CD4-positive, alpha-beta T cell treated with Interleukin-6 for 4 hours (primary cell): ENCODE measurements around the gene THAP9.
"Not testable (repeated sequence)": the region's sequence is repeated elsewhere in the genome, so short reads cannot be mapped to it uniquely, and the experiment has no call there.

Experiments
- DNase-seq: peaks from one replicate; pipeline ENCODE4 v3.0.0-alpha.2; 2020; ENCODE audit warnings: mixed read lengths

The THAP9 gene

GRCh38 chr4:82898322-82899243 is 2.0 kb upstream of the THAP9 start:
- DNase-seq: peak; percentile 28

GRCh38 chr4:82899374-82900065 is 1.0 kb upstream of the THAP9 start:
- DNase-seq: no peak

GRCh38 chr4:82900066-82900410 is 497 bp upstream of the THAP9 start:
- DNase-seq: no peak

GRCh38 chr4:82901183-82901718 is 716 bp downstream of the THAP9 start:
- DNase-seq: no peak

GRCh38 chr4:82903737-82904136 is 3.2 kb downstream of the THAP9 start:
- DNase-seq: no peak

GRCh38 chr4:82905205-82905604 is 4.7 kb downstream of the THAP9 start:
- peak; percentile 19 for DNase-seq

- DNase-seq: no peak
These were observed 5.9 kb downstream of the THAP9 start for GRCh38 chr4:82906469-82906868.

GRCh38 chr4:82909326-82909725 is 8.8 kb downstream of the THAP9 start:
- DNase-seq: no peak

- no peak for DNase-seq
These were observed 12.8 kb downstream of the THAP9 start for GRCh38 chr4:82913305-82913704.

- not testable (repeated sequence) for DNase-seq
These were observed 13.4 kb downstream of the THAP9 start for GRCh38 chr4:82913968-82914367.

GRCh38 chr4:82918091-82918490 is 17.6 kb downstream of the THAP9 start:
- DNase-seq: no peak

GRCh38 chr4:82919386-82919785 is 18.9 kb downstream of the THAP9 start:
- DNase-seq: no peak

GRCh38 chr4:82921795-82922194 is 21.3 kb downstream of the THAP9 start:
- no peak for DNase-seq

GRCh38 chr4:82930848-82931755 is 30.6 kb downstream of the THAP9 start:
- no peak for DNase-seq

- no peak for DNase-seq
These were observed 33.9 kb downstream of the THAP9 start for GRCh38 chr4:82934441-82934840.

- DNase-seq: no peak
These were observed 38.9 kb downstream of the THAP9 start for GRCh38 chr4:82939414-82939813.

- no peak for DNase-seq
These were observed 47.0 kb downstream of the THAP9 start for GRCh38 chr4:82947498-82947897.

GRCh38 chr4:82948647-82949204 is 48.2 kb downstream of the THAP9 start:
- no peak for DNase-seq

GRCh38 chr4:82951196-82951595 is 50.7 kb downstream of the THAP9 start:
- no peak for DNase-seq

- DNase-seq: no peak
These were observed 53.7 kb downstream of the THAP9 start for GRCh38 chr4:82954212-82954611.

GRCh38 chr4:82957045-82957444 is 56.5 kb downstream of the THAP9 start:
- DNase-seq: no peak

- no peak for DNase-seq
These were observed 65.2 kb downstream of the THAP9 start for GRCh38 chr4:82965763-82966162.

- no peak for DNase-seq
These were observed 68.4 kb downstream of the THAP9 start for GRCh38 chr4:82968972-82969371.
